CD4-positive, alpha-beta T cell treated with Interleukin-15 for 1 hour (primary cell): ENCODE data around the gene PROCA1.
"Not testable (repeated sequence)": the region's sequence is repeated elsewhere in the genome, so short reads cannot be mapped to it uniquely, and the experiment has no call there.

ENCODE experiments used
- DNase-seq: peaks from one replicate; pipeline ENCODE4 v3.0.0-alpha.2; 2020

The PROCA1 gene

DNA sequence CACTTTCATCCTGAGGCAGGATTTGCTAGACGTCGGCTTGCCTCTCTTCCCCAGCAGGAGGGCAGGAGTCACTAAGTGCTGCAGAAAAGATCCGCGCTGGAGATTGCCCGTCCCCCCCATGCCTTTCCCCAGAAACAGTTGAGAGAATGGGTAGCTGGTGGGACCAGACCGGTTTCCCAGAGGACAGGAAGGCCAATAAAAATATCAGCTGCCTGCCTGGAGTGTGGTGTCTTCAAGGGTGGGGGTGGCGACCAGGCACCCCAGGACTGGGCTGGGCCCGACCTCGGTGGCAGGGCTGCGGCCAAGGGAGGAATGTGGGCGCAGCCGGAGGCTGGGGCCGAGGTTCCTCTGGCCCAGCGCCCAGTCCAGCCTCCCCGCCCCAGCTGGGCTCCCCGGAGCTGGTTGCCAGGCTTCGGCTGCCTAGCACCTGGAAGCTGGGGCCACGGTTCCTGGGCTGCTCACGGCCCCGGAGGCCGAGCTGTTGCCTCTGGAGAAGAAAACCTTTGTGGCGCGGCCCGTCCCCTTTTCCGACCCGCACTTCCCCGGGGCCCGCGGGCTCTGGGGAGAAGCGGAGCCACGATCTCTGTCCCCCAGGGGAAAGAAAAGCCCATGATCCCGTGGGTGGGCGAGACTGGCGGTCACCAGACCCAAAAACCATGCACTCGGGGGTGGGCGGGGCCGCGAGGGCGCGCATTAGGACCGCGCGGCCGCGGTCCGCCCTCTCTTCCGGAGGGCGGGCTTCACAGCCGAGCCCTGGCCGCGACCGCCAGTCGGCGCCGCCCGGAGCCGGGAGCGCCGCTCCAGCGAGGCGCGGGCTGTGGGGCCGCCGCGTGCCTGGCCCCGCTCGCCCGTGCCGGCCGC is 31.8 kb upstream of the PROCA1 start, which contains the start of gene TRAF4:
Gene TRAF4, plus strand, starts transcription at position 769 of the 861 bp plus-strand sequence. CDS start 102 bp downstream, outside the sequence.
- peak; percentile 82 for DNase-seq

DNA sequence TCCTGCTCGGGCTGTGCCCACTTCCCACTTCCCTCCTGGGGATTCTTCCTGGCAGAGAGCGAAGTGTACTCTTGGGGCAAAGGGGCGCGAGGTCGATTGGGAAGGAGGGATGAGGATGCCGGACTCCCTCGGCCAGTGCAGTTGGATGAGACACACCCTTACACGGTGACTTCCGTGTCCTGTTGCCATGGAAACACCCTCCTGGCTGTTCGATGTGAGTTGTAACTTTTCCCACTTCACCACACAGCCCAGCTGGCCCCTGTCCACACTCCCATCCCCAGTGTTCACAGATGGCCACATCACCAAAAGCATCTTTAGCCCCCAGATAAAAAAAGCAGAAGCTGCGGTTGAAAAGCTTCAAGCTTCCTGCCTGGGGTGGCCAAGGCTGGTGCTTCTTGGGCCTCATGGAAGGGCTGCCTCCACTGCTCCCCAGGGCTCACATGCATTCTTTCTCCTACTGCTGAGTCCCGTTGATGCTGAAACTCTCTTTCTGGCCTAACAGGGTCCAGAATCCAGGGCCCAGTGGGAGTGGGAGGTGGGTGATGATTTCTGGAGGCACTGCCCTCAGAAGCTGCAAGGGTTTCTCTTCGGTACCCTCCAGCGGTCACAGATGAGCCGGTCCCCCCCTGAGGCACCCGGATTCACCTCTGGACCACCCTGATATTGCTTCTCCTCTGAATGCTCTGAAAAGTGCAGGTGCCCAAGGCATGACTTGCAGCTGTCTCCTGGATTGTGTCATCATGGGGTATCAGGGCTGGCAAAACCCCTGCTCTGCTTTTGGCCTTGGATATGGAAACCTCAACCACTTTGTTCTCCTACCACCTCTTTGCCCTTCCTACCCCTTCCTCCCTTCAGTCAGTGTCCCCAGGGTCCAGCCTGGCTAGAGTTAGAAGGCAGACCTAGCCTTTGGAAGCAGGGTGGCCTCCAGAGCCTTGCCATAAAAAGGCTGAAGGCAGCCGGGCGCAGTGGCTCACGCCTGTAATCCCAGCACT is 30.0 kb upstream of the PROCA1 start:
- peak; percentile 64 for DNase-seq

DNA sequence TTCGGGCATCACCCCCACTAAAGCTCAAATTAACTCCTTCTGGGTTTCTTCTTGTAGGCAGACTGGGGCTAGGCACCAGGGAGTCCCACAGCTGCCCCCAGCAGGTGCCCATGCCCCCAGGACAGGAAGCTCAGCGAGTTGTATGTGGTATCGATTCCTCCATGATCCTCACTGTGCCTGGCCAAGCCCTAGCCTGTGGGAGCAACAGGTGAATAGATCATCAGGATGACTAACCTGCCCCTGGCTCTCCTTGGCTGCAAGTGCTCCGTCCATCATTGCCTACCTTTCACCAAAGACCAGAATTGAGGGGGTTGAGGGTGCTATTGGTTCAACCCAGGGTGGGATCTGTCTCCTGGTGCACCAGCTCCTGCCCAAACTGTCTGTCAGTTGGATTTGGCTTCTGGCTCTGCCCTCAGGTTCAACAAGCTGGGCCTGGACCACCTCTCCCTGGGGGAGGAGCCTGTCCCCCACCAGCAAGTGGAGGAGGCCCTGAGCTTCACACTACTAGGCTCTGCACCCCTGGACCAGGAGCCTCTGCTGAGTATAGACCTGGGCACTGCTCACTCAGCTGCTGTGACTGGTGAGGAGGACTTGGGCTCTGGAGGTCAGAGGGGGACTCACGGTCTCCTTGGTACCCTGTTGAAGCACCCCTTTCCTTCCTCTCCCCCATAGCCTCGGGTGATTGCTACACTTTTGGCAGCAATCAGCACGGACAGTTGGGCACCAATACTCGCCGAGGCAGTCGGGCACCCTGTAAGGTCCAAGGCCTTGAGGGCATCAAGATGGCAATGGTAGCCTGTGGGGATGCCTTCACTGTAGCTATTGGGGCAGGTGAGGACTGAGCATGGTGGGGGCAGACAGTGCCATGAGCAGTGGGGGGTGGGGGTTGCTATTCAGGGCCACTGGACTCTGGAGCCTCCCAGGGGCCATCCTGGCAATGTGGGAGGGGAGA is 29.0 kb upstream of the PROCA1 start:
- DNase-seq: no peak

DNA sequence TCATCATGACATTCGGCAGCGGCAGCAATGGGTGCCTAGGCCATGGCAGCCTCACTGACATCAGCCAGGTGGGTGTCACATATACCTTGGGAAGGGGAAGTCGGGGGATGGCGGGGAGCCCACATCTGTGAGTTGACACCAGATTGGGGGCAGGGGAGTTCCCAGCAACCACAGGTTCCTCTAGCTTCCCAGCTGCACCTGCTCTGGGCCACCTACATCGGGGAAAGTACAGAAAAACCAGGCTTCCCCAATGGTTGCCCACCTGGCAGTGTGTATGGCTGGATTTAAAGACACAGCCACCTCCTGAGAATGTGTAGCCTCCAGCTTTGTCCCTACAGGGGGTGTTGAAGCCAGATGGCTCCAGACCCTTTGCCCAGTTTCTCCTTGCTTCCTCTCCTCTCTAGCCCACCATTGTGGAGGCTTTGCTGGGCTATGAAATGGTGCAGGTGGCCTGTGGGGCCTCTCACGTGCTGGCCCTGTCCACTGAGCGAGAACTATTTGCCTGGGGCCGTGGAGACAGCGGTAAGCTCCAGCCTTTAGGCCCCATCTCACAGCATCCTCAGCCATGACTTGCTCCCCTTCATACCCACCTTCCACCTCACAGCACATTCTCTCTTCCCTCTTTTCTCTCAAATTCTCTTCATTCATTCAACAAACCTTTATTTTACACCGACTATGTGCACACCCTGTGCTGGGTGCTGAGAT is 27.1 kb upstream of the PROCA1 start:
- peak; percentile 89 for DNase-seq

DNA sequence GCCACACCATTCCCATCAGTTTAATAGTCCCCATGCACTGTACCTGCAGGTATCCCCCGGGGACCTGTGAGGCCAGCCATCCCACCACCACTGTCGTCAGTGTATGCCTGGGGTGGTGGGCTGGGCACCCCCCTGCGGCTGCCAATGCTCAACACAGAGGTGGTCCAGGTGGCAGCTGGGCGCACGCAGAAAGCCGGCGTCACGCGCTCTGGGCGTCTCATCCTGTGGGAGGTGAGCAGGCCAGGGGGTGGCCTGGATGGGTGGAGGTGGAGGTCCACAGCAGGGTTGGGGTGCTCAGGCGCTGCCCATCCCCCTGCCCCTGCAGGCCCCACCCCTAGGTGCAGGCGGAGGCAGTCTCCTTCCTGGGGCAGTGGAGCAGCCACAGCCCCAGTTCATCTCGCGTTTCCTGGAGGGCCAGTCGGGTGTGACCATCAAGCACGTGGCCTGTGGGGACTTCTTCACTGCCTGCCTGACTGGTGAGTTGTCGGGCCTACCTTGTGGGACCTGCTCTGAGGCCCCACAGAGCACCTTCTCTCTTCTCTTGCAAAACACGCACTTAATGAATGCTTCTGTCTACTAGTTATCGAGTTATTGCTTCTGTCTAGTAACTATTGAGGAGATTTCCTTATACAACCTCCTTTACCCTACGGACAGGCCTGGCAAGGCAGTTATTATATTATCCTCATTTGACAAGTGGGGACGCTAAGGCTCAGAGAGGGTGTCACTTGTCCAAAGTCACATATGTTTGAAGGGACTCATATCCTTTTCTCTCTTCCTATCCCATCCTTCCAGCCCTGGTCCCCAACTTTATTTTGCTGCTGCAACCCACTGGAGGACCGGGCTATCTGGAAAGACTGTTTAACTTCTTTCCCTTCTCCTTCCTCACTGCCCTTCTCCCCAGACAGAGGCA is 26.3 kb upstream of the PROCA1 start:
- peak; percentile 86 for DNase-seq

DNA sequence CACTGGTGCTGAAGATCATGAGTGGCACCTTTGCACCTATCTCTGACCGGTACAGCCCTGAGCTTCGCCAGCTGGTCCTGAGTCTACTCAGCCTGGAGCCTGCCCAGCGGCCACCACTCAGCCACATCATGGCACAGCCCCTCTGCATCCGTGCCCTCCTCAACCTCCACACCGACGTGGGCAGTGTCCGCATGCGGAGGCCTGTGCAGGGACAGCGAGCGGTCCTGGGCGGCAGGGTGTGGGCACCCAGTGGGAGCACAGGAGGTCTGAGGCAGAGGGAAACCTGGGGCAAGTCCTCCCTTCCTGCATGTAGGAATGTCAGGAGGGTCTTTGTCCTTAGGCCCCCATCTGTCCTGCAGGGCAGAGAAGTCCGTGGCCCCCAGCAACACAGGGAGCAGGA is 25.6 kb upstream of the PROCA1 start:
- no peak for DNase-seq

DNA sequence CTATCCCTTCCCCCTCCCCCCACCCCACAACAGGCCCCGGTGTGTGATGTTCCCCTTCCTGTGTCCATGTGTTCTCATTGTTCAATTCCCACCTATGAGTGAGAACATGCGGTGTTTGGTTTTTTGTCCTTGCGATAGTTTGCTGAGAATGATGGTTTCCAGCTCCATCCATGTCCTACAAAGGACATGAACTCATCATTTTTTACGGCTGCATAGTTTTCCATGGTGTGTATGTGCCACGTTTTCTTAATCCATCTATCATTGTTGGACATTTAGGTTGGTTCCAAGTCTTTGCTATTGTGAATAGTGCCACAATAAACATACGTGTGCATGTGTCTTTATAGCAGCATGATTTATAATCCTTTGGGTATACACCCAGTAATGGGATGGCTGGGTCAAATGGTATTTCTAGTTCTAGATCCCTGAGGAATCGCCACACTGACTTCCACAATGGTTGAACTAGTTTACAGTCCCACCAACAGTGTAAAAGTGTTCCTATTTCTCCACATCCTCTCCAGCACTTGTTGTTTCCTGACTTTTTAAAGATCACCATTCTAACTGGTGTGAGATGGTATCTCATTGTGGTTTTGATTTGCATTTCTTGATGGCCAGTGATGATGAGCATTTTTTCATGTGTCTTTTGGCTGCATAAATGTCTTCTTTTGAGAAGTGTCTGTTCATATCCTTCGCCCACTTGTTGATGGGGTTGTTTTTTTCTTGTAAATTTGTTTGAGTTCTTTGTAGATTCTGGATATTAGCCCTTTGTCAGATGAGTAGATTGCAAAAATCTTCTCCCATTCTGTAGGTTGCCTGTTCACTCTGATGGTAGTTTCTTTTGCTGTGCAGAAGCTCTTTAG is 24.5 kb upstream of the PROCA1 start:
- DNase-seq: not testable (repeated sequence)

DNA sequence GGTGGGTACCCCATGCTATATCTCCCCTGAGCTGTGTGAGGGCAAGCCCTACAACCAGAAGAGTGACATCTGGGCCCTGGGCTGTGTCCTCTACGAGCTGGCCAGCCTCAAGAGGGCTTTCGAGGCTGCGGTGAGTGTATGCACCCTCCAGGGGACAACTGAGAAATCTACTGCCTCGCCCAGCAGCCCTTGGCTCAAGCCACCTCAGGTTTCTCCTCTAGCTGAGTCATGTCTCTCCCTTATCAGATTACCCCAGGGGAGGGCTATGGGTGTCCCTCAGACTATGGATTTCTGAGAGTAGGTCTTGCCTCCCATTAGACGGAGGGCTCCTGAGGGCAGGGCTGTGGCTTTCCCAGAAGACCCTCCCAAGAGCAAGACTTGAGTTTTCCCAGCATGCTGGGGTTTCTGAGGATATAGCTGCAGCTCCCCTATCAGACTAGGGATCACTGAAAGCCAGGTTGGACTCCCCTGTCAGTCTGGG is 23.6 kb upstream of the PROCA1 start:
- no peak for DNase-seq

DNA sequence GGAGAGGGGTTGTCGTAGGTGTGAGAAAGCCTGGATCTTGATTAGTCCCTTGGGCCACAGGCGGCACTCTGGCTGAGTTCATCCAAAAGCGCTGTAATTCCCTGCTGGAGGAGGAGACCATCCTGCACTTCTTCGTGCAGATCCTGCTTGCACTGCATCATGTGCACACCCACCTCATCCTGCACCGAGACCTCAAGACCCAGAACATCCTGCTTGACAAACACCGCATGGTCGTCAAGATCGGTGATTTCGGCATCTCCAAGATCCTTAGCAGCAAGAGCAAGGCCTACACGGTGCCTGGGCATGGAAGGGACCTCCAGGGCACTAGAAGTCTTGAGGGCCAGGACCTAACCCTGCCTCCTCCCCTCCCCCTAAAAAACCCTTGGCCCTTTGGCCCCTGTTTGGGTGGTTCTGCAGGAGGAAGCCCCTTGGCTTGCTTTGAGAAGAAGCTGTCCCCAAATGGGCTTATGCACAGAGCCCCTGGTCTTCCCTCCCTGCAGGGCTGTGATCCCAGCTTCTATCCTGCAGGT is 23.1 kb upstream of the PROCA1 start:
- DNase-seq: no peak

DNA sequence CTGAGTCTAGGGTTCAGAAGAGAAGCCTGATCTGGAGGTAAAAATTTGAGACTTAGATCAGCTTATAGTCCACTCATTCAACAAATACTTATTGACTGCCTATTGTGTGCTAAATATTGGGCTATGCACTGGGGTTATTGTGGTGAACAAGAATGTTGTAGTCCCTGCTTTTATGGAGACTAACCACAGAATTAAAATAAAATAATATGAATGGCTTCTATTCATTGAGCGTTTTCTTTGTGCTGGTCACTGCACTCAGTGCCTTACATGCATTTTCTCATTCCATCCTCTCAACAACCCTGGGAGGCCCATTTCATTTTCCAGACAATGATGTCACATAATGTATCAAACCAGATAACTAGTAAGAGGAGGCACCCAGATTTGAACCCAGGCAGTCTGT is 21.7 kb upstream of the PROCA1 start:
- DNase-seq: no peak

DNA sequence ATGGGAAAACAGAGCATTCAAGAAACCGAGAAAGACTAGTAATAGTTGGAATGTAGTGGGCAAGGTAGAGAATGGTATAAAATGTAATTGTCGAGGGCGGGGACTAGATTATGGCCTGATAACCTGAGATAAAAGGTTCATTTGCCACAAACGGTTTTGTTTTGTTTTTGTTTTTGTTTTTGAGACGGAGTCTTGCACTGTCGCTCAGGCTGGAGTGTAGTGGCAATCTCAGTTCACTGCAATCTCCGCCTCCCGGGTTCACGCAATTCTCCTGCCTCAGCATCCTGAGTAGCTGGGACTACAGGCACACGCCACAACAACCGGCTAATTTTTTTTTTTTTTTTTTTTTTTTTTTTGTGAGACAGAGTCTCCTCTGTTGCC is 18.3 kb upstream of the PROCA1 start:
- DNase-seq: no peak

DNA sequence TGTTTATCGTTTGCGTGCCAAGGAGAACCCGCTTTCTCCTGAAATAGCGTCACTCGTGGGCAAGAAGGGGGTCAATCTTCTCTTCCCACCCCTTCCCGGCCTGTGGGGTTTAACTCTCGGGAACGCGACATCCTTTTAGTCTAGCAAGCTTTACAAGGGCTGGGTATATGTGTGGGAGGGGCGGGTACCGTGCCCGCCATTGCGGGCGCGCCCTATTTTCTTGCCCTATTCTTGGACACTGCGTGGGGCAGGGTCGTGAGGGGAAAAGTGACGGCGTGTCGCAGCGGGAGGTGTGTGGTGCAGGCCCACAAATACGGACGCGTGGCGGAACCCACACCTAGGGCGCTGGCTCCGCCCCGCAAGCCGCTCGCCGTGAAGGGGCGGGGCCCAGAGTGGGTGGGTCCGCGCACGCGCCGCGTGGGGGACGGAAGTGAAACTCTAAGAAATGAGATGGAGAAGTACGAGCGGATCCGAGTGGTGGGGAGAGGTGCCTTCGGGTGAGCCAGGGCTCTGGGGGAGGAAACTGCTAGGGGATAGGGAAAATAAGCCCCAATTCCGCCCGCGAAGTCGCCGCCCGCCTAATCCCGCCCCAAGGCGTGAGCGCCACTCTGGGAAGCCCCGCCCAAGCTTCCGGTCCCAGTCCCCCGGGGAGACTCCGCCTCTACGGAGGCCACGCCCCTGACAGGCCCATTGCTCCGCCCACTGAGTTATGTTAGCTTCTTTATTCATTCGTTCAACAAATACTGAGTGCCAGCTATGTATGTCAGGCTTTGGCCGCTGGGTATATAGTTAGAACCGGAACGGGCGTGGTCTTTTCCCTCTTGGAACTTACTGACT is 16.9 kb upstream of the PROCA1 start, which contains the start of gene NEK8:
Gene NEK8, plus strand, starts transcription at position 425 of the 837 bp plus-strand sequence. Its CDS starts 26 bp downstream, at position 451.
- DNase-seq: peak; percentile 95

DNA sequence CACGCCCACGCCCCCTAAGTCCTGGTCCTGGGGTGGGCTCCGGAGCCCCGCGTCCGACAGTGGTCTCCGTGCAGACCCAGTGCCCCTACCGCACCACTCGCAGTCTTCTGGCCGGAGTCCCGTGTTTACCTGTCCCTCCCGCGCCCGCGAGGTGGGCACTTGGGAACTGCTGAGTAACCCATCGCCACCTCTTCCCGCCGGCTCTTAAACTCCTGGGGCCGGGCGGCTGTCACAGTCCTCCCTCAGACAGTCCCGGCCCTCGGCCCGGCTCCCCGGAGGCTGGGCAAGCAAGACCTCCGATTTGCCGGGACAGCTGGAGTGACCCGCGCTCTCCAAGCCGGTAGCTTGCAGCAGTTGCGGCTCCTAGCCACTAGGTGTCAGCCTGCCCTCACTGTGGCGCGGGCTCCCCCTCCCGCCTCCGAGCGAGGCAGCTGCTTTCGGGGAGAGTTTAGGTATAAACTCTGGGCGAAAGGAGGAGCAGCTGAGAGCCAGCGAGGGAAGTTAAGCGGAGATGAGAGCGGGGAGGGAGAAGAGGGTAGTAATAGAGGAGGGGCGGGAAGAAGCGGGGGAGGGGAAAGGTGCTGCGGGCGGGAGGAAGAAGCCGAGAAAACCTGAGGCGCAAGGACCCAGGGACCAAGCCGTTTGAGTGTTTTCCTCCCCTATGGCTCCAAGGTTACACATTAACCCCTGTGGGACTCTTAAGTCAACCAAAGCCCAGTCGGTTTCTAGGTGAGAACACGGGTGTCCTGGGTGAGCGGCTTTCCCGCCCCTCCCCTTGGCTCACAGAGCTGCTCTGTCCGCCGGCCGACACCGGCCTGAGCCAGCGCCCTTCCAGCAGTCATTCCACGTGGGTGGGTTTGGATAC is 15.2 kb upstream of the PROCA1 start:
- DNase-seq: peak; percentile 89

DNA sequence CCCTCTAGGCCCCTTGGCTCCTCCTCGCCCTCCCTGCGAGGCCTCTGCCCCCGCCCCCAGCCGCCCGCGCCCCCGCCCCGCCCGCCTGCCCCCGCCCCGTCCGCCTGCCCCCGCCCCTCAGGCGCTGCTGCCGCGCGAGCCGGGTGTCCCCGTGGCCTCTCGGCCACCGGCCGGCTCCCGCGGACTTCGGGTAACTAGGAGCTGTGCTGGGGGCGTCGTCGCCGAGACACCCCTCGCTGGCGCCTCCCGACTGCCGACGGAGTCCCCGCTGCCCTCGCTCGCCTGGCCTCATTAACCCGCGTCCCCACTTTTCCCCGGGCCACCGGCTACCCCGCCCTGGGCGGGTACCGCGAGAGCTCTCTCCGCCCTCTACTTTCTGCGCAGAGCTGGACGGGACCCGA is 14.5 kb upstream of the PROCA1 start, which contains the start of gene TLCD1:
Gene TLCD1, minus strand, starts transcription at position 8 of the 401 bp plus-strand sequence. CDS start 136 bp downstream, outside the sequence.
- DNase-seq: peak; percentile 63

DNA sequence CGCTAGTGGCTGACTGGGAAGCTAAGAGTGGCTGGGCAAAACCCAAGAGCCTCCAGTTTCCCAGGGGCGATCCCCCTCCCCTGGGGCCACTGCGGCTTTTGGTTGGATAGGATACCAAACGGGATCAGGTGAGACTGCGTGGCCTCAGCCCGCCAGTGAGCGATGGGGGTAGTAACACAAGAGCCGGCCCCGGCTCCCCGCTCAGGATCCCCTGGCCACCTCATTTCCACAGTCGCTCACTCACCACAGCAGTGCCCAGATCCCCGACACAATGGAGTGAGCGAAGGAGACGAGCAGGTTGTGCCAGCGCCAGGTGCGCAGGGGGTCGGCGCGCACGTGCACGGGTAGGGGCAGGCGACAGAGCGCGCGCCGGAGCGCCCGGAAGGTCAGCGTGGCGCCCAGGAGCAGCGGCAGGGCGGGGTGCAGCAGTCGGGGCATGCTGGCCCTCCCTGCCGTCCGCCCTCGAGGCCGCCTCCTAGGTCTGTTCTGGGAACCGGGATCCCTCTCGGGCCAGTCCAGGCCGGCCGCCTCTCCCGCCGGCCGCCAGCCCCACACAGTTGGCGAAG is 14.1 kb upstream of the PROCA1 start:
- DNase-seq: no peak

DNA sequence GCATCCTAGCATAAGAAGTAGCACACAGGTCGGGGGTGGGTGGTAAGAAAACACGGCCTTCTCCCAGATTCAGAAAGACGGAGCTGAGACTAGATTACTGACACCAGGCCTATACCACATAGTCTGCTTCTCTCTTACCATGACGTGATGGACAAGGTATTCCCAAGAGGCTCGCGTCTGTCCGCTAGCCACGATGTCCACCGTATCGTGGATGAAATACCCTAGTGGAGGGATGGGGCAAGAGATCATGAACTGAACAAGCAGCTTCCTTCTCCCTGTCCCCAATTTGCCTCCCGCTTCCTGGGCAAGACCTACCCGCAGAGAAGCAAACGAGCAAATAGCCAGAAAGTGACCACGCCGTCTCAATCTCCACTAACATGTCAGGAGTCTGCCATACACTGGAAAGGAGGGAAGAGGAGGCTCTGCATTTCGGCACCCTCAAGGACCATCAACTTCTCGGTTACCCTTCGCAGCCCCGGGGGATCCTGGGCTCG is 13.5 kb upstream of the PROCA1 start:
- no peak for DNase-seq
